ENCODE measurements around the gene BCDIN3D. TPM values are rescaled to one million over a fixed set of nuclear protein-coding genes. Genes with fewer than 3 reads are reported as not detected.

BCDIN3D gene
- total and polyA plus RNA-seq, 4 donors = 2.6 to 4.4 (median 3.0) TPM

GRCh38 chr12:49843876-49844437 is 1.1 kb upstream of the BCDIN3D start:
- H3K36me3 ChIP-seq (ENCODE audit: control insufficient read depth in 4 of 4, insufficient read depth in 4 of 4, low read length in 4 of 4) = no peaks in the 10 kb centered on the region
- no peak overlapping the region for H3K27ac ChIP-seq (ENCODE audit: low read depth in 1 of 2, low read length in 1 of 2)
- no peak overlapping the region for H3K4me3 ChIP-seq
- no peak overlapping the region for H3K9ac ChIP-seq (ENCODE audit: insufficient read depth in 1 of 2, low read length in 2 of 2)
- ATAC-seq (ENCODE audit: insufficient read depth, low FRiP score) = no peak
- peaks cover 0 to 14% (median 0%) of the 10 kb centered on the region in 3 donors for H3K27me3 ChIP-seq (ENCODE audit: control insufficient read depth in 3 of 3, insufficient read depth in 3 of 3, low read length in 2 of 3)
- WGBS, 2 donors = 93 to 97% methylated on average over 4 of the region's 4 CpGs
- TF ChIP-seq, protein P1, sequence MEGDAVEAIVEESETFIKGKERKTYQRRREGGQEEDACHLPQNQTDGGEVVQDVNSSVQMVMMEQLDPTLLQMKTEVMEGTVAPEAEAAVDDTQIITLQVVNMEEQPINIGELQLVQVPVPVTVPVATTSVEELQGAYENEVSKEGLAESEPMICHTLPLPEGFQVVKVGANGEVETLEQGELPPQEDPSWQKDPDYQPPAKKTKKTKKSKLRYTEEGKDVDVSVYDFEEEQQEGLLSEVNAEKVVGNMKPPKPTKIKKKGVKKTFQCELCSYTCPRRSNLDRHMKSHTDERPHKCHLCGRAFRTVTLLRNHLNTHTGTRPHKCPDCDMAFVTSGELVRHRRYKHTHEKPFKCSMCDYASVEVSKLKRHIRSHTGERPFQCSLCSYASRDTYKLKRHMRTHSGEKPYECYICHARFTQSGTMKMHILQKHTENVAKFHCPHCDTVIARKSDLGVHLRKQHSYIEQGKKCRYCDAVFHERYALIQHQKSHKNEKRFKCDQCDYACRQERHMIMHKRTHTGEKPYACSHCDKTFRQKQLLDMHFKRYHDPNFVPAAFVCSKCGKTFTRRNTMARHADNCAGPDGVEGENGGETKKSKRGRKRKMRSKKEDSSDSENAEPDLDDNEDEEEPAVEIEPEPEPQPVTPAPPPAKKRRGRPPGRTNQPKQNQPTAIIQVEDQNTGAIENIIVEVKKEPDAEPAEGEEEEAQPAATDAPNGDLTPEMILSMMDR (IDR thresholded peaks at IDR 0.05; ENCODE audit: control extremely low read depth, extremely low read depth) = no peak
- peaks cover 0 to 16% (median 3%) of the 10 kb centered on the region in 5 donors for H3K4me1 ChIP-seq (ENCODE audit: control insufficient read depth in 5 of 5, insufficient read depth in 5 of 5, low read length in 5 of 5)
- no peak for DNase-seq
- H3K9me3 ChIP-seq (ENCODE audit: control insufficient read depth in 4 of 4, insufficient read depth in 3 of 4, low read length in 3 of 4) = no peaks in the 10 kb centered on the region

GRCh38 chr12:49843411-49843810 is 505 bp upstream of the BCDIN3D start:
- 72 to 92% methylated on average over 7 of the region's 7 CpGs for WGBS, 2 donors

DNA sequence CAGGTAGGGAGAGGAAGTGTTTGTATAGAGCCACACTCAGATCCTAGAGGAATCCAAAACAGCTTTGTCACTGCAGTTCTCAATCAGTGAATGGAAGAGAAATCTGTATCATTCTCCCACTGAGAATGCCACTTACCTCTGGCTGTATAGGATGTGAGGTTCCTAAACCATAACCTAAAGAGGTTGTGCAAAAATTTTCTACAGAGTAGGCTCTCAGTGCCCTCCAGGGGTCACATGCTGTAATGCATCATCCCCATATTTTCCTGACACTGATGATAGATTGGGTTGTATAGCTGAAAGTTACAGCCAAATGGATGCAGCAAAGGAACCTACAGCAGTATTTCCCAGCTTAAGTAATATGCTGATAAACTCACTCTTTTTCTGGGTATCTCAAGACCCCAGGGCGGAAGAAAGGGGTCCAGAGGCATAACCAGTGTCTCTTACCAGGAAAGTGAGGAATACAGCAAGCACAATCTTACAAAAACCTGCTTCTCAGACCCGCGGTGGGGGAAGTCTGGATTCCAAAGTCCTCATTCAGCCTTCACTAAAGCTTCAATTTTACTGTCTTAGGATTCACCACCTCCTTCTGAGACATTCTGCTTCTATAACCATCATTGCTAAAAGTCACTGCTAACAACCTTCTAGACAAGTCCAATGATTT is 3.8 kb downstream of the BCDIN3D start:
- ATAC-seq (ENCODE audit: insufficient read depth, low FRiP score) (no peak), DNase-seq (peak; percentile 32 to 51 (median 46))
- no peaks in the 10 kb centered on the region for H3K27me3 ChIP-seq (ENCODE audit: control insufficient read depth in 3 of 3, insufficient read depth in 3 of 3, low read length in 2 of 3)
- H3K4me1 ChIP-seq (ENCODE audit: control insufficient read depth in 5 of 5, insufficient read depth in 5 of 5, low read length in 5 of 5) = peaks cover 0 to 16% (median 3%) of the 10 kb centered on the region in 5 donors
- no peak overlapping the region for H3K9ac ChIP-seq (ENCODE audit: insufficient read depth in 1 of 2, low read length in 2 of 2)
- no peak overlapping the region for H3K27ac ChIP-seq (ENCODE audit: low read depth in 1 of 2, low read length in 1 of 2)
- TF ChIP-seq, protein P1 (IDR thresholded peaks at IDR 0.05; ENCODE audit: control extremely low read depth, extremely low read depth) = peak; percentile 53
- WGBS, 2 donors = 62 to 84% methylated on average over 3 of the region's 3 CpGs
- no peaks in the 10 kb centered on the region for H3K9me3 ChIP-seq (ENCODE audit: control insufficient read depth in 4 of 4, insufficient read depth in 3 of 4, low read length in 3 of 4)
- H3K4me3 ChIP-seq = no peak overlapping the region
- peaks cover 0 to 7% (median 0%) of the 10 kb centered on the region in 4 donors for H3K36me3 ChIP-seq (ENCODE audit: control insufficient read depth in 4 of 4, insufficient read depth in 4 of 4, low read length in 4 of 4)

More at GRCh38 chr12:49843411-49843810, 505 bp upstream of the BCDIN3D start:
- Histone ChIP-seq H3K27ac (ENCODE audit: low read depth in 1 of 2, low read length in 1 of 2) (peak overlapping the region; percentile 82 to 87), H3K36me3 (ENCODE audit: control insufficient read depth in 4 of 4, insufficient read depth in 4 of 4, low read length in 4 of 4) (peaks cover 0 to under 1% (median 0%) of the 10 kb centered on the region in 4 donors), H3K27me3 (ENCODE audit: control insufficient read depth in 3 of 3, insufficient read depth in 3 of 3, low read length in 2 of 3) (peaks cover 0 to 11% (median 0%) of the 10 kb centered on the region in 3 donors), H3K4me1 (ENCODE audit: control insufficient read depth in 5 of 5, insufficient read depth in 5 of 5, low read length in 5 of 5) (peaks cover 0 to 16% (median 3%) of the 10 kb centered on the region in 5 donors), H3K9ac (ENCODE audit: insufficient read depth in 1 of 2, low read length in 2 of 2) (peak overlapping the region in 1 of 2 donors; percentile 92), H3K9me3 (ENCODE audit: control insufficient read depth in 4 of 4, insufficient read depth in 3 of 4, low read length in 3 of 4) (no peaks in the 10 kb centered on the region), H3K4me3 (peak overlapping the region; percentile 65)
- DNase-seq = peak in 1 of 3 donors; percentile 21
- ATAC-seq (ENCODE audit: insufficient read depth, low FRiP score) = no peak
- TF ChIP-seq, protein P1 (IDR thresholded peaks at IDR 0.05; ENCODE audit: control extremely low read depth, extremely low read depth) = no peak

Data from lung (tissue), 12 donors.